HepG2 (cell line): ENCODE data around the gene GPS1. TPM values are rescaled to one million over a fixed set of nuclear protein-coding genes. Genes with fewer than 3 reads are reported as not detected.

Experiments
- ARID3A ChIP-seq: IDR thresholded peaks from 2 replicates; pipeline ENCODE4 v1.6.1; 2012; ENCODE audit warnings: low read depth, low read length, improper control_type of control experiment
- CAMTA2 ChIP-seq: sonication (generic); formaldehyde crosslinking; IDR thresholded peaks from 2 replicates; pipeline ENCODE4 v1.4.0; 2020; ENCODE audit warnings: mild to moderate bottlenecking, missing genetic modification reagents, borderline replicate concordance
- DBP ChIP-seq: sonication (generic); formaldehyde crosslinking; IDR thresholded peaks from 2 replicates; pipeline ENCODE4 v1.4.0; 2020; ENCODE audit warnings: missing genetic modification reagents; ENCODE audit errors: not compliant biosample characterization
- DR1 ChIP-seq: sonication (generic); formaldehyde crosslinking; IDR thresholded peaks from 2 replicates; pipeline ENCODE4 v1.8.0; 2021; ENCODE audit warnings: mild to moderate bottlenecking, missing genetic modification reagents, inconsistent platforms
- HNRNPUL1 ChIP-seq: fragments of 200-400 bp; formaldehyde crosslinking; IDR thresholded peaks from 2 replicates; pipeline ENCODE4 v1.6.1; 2017; ENCODE audit warnings: low read depth, mild to moderate bottlenecking, low read length, moderate library complexity
- MTF1 ChIP-seq: sonication (generic); formaldehyde crosslinking; IDR thresholded peaks from 2 replicates; pipeline ENCODE4 v1.5.0; 2020; ENCODE audit warnings: missing genetic modification reagents
- MXD4 ChIP-seq: IDR thresholded peaks from 2 replicates; pipeline ENCODE4 v1.6.1; 2016; ENCODE audit warnings: mild to moderate bottlenecking, missing biosample characterization, missing genetic modification reagents
- REST ChIP-seq, 2 experiments: IDR thresholded peaks; 2 replicates each; pipeline ENCODE4 v1.6.1; 2011 to 2012; ENCODE audit warnings: low read length in 2 of 2, borderline replicate concordance in 1 of 2, low read depth in 1 of 2, mild to moderate bottlenecking in 1 of 2, moderate library complexity in 1 of 2
- RFX1 ChIP-seq: fragments of 450-650 bp; IDR thresholded peaks from 2 replicates; pipeline ENCODE4 v1.6.1; 2017
- SIN3A ChIP-seq: IDR thresholded peaks from 2 replicates; pipeline ENCODE4 v1.6.1; 2011; ENCODE audit warnings: low read depth, mild to moderate bottlenecking, control low read depth, low read length, borderline replicate concordance
- SUZ12 ChIP-seq: fragments of 150-350 bp; IDR thresholded peaks from 2 replicates; pipeline ENCODE4 v1.6.1; 2014; ENCODE audit warnings: low read depth, low read length
- TFAP4 ChIP-seq: sonication (generic); IDR thresholded peaks from 2 replicates; pipeline ENCODE4 v1.6.1; 2016; ENCODE audit warnings: low read depth, borderline replicate concordance
- THAP8 ChIP-seq: sonication (generic); formaldehyde crosslinking; IDR thresholded peaks from 2 replicates; pipeline ENCODE4 v1.5.1; 2020; ENCODE audit warnings: missing genetic modification reagents, mild to moderate bottlenecking, borderline replicate concordance
- ZKSCAN8 ChIP-seq: IDR thresholded peaks from 2 replicates; pipeline ENCODE4 v1.6.1; 2016; ENCODE audit warnings: borderline replicate concordance, missing genetic modification reagents, missing compliant biosample characterization
- ZNF224 ChIP-seq: sonication (generic); formaldehyde crosslinking; IDR thresholded peaks from 2 replicates; pipeline ENCODE4 v1.5.0; 2020; ENCODE audit warnings: mild to moderate bottlenecking, missing genetic modification reagents
- ZNF256 ChIP-seq: sonication (generic); formaldehyde crosslinking; conservative IDR thresholded peaks from 2 replicates; pipeline ENCODE4 v1.4.0; 2020; ENCODE audit warnings: missing genetic modification reagents
- ZNF460 ChIP-seq: sonication (generic); formaldehyde crosslinking; IDR thresholded peaks from 2 replicates; pipeline ENCODE4 v1.5.1; 2020; ENCODE audit warnings: missing genetic modification reagents, mild to moderate bottlenecking, borderline replicate concordance
- ZNF710 ChIP-seq: sonication (generic); formaldehyde crosslinking; IDR thresholded peaks from 2 replicates; pipeline ENCODE4 v1.5.0; 2020; ENCODE audit warnings: mild to moderate bottlenecking, missing genetic modification reagents, borderline replicate concordance
- ZNF780A ChIP-seq: sonication (generic); formaldehyde crosslinking; IDR thresholded peaks from 2 replicates; pipeline ENCODE4 v1.8.0; 2022; ENCODE audit warnings: mild to moderate bottlenecking, missing genetic modification reagents, moderate library complexity
- polyA plus RNA-seq, 8 experiments: library from polyadenylated mRNA; depleted of rRNA in 3 of 8; stranded (reverse) in 7 of 8; unstranded in 1 of 8; fragments of >200 nt; fragmentation: Illumina TruSeq in 4 of 8; extraction: Trizol in 4 of 8; gene quantifications; 2 replicates each; pipeline versions ENCODE4 v1.2.1 to v1.2.3, GENCODE V29; 2011 to 2016; ENCODE audit warnings: low read depth in 4 of 8, missing spikeins in 1 of 8, mixed read lengths in 1 of 8; ENCODE audit not compliant: insufficient read depth in 1 of 8
- total RNA-seq, 5 experiments: library from RNA; depleted of rRNA; stranded (reverse); fragments of >200 nt; fragmentation: Illumina TruSeq; extraction: Trizol; gene quantifications; 2 replicates each; pipeline ENCODE4 v1.2.3, GENCODE V29; 2016; ENCODE audit warnings: low read depth in 1 of 5

The GPS1 gene
- total and polyA plus RNA-seq, 2 of the 13 experiments (the other 11 are each of a cell fraction or from before 2014, with no cell fraction given): 124 to 128 TPM

- TF ChIP-seq ZNF224 (CRISPR knock-in tag) (no peak), RFX1 (no peak), MTF1 (CRISPR knock-in tag) (peak; percentile 67; the same call in 1 of the 2 replicates), ZNF780A (no peak), ARID3A (no peak), TFAP4 (no peak), ZNF256 (CRISPR knock-in tag) (no peak), SUZ12 (no peak), DBP (CRISPR knock-in tag) (no peak), ZKSCAN8 (no peak), REST (IDR thresholded peaks at IDR 0.05; ENCODE audit: borderline replicate concordance in 1 of 2, low read depth in 1 of 2, low read length in 2 of 2) (no peak), ZNF460 (no peak), HNRNPUL1 (no peak), MXD4 (CRISPR knock-in tag) (no peak), SIN3A (0 out of 2 replicates have a peak, but pooled peaks have one; percentile 20), ZNF710 (0 out of 2 replicates have a peak, but pooled peaks have one; percentile 31), DR1 (CRISPR knock-in tag) (no peak), THAP8 (CRISPR knock-in tag) (no peak), CAMTA2 (CRISPR knock-in tag) (no peak)
Observed at GRCh38 chr17:82076018-82076784, 24.5 kb downstream of the GPS1 start (continued).
